DOHH2 (cell line): ENCODE results near the gene SPRY1.

ENCODE experiments used
- EZH2phosphoT487 ChIP-seq: fragments of 200-600 bp; sonication (generic); IDR thresholded peaks from 2 replicates; pipeline ENCODE4 v1.6.1; 2017; ENCODE audit warnings: borderline replicate concordance, mild to moderate bottlenecking, antibody characterized with exemption, low read length, moderate library complexity, mixed read lengths
- TF ChIP-seq, protein P1 (sequence below): fragments of 200-600 bp; sonication (generic); IDR thresholded peaks from one replicate; pipeline ENCODE4 v1.5.1; 2014; ENCODE audit warnings: antibody characterized with exemption, mild to moderate bottlenecking, low read depth, low read length; ENCODE audit not compliant: poor library complexity, severe bottlenecking

DNA sequence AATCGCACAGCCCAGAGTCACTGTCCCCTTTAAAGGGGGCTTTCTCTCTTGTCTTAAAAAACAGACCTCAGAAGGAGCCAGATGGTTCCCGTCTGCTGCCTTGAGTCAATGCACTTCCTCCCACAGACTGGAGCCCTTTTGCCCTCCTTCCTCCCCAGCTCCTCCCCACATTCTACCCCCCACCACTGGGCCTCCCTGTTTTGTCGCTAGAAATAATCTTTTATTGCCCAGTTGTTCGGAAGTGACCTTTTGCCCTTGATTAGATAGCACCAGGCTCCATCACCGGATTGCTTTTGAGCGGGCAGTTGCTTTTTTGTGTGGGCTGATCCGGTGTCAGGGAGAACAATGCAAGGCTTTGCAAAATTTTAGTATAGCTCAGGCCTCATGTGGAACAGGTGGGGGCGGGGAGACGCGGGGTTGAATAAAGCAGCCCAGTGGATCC, 47.7 kb downstream of the SPRY1 start:
- TF ChIP-seq, protein P1, sequence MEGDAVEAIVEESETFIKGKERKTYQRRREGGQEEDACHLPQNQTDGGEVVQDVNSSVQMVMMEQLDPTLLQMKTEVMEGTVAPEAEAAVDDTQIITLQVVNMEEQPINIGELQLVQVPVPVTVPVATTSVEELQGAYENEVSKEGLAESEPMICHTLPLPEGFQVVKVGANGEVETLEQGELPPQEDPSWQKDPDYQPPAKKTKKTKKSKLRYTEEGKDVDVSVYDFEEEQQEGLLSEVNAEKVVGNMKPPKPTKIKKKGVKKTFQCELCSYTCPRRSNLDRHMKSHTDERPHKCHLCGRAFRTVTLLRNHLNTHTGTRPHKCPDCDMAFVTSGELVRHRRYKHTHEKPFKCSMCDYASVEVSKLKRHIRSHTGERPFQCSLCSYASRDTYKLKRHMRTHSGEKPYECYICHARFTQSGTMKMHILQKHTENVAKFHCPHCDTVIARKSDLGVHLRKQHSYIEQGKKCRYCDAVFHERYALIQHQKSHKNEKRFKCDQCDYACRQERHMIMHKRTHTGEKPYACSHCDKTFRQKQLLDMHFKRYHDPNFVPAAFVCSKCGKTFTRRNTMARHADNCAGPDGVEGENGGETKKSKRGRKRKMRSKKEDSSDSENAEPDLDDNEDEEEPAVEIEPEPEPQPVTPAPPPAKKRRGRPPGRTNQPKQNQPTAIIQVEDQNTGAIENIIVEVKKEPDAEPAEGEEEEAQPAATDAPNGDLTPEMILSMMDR = no peak
- TF ChIP-seq EZH2phosphoT487 = no peak
